ENCODE results near the gene CMTM3. TPM values are rescaled to one million over a fixed set of nuclear protein-coding genes. Genes with fewer than 3 reads are reported as not detected.

CMTM3 gene
- total and polyA plus RNA-seq, 3 donors from 2014 or later, result 137 to 182 (median 149) TPM

- TF ChIP-seq POLR2A (IDR thresholded peaks at IDR 0.05) (no peak), CTCF (IDR thresholded peaks at IDR 0.05) (no peak)
- Histone ChIP-seq H3K9me3 (no peaks in the 10 kb centered on the region), H3K4me1 (no peaks in the 10 kb centered on the region), H3K4me3 (no peak overlapping the region), H3K27ac (no peak overlapping the region), H3K36me3 (ENCODE audit: low read depth, missing control alignments) (no peaks in the 10 kb centered on the region), H3K27me3 (no peaks in the 10 kb centered on the region)
- WGBS, 2 donors, result 79 to 80% methylated on average over 7 of the region's 7 CpGs
- no peak for DNase-seq
- intact Hi-C loops (cut with DNase I; ENCODE audit: low total_unique reads), result no loop called here
Measured at GRCh38 chr16:66652661-66653360, 48.3 kb downstream of the CMTM3 start.

GRCh38 chr16:66653581-66654350 lies 49.3 kb downstream of the CMTM3 start:
- 91 to 96% methylated on average over 6 of the region's 6 CpGs for WGBS, 2 donors
- Histone ChIP-seq H3K36me3 (ENCODE audit: low read depth, missing control alignments) (no peaks in the 10 kb centered on the region), H3K4me1 (no peaks in the 10 kb centered on the region), H3K27me3 (no peaks in the 10 kb centered on the region), H3K27ac (no peak overlapping the region), H3K9me3 (no peaks in the 10 kb centered on the region), H3K4me3 (no peak overlapping the region)
- DNase-seq, result no peak
- TF ChIP-seq CTCF (IDR thresholded peaks at IDR 0.05), result no peak
- TF ChIP-seq POLR2A (IDR thresholded peaks at IDR 0.05), result no peak
- intact Hi-C loops (cut with DNase I; ENCODE audit: low total_unique reads), result no loop called here

DNA sequence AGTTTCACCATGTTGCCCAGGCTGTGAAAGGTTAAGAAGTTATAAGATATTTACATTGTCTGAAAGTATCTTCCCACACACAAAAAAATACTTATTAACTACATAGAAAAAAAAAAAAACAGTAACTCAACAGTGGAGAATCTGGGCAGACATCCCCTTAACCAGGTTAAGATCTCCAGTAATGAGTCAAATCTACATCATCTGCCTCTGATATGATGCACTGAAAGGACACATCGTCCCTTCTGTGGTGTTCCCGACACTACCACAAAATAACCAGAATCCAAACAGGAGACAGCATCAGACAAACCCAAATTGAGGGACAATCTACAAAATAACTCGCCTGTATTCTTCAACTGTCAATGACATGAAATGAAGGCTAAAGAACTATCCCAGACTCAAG lies 52.0 kb downstream of the CMTM3 start:
- peaks cover 15% of the 10 kb centered on the region for H3K4me1 ChIP-seq
- WGBS, 2 donors, result 92 to 96% methylated on average over 3 of the region's 3 CpGs
- no peaks in the 10 kb centered on the region for H3K27me3 ChIP-seq
- no peaks in the 10 kb centered on the region for H3K9me3 ChIP-seq
- no peak for DNase-seq
- TF ChIP-seq POLR2A (IDR thresholded peaks at IDR 0.05) (no peak), CTCF (IDR thresholded peaks at IDR 0.05) (no peak)
- H3K27ac ChIP-seq, result no peak overlapping the region
- no peaks in the 10 kb centered on the region for H3K36me3 ChIP-seq (ENCODE audit: low read depth, missing control alignments)
- intact Hi-C loops (cut with DNase I; ENCODE audit: low total_unique reads), result no loop called here
- no peak overlapping the region for H3K4me3 ChIP-seq

GRCh38 chr16:66658143-66658859 lies 53.8 kb downstream of the CMTM3 start:
- Histone ChIP-seq H3K9me3 (no peaks in the 10 kb centered on the region), H3K4me3 (no peak overlapping the region), H3K36me3 (ENCODE audit: low read depth, missing control alignments) (no peaks in the 10 kb centered on the region), H3K27me3 (no peaks in the 10 kb centered on the region), H3K27ac (no peak overlapping the region), H3K4me1 (peaks cover 30% of the 10 kb centered on the region)
- 82 to 86% methylated on average over 6 of the region's 6 CpGs for WGBS, 2 donors
- TF ChIP-seq POLR2A (IDR thresholded peaks at IDR 0.05) (no peak), CTCF (IDR thresholded peaks at IDR 0.05) (no peak)
- no peak for DNase-seq
- intact Hi-C loops (cut with DNase I; ENCODE audit: low total_unique reads), result no loop called here

Measured in testis (tissue), 3 donors.